Gastrocnemius medialis (tissue), 4 donors: Measurements from ENCODE around the gene COL21A1. TPM values are rescaled to one million over a fixed set of nuclear protein-coding genes. Genes with fewer than 3 reads are reported as not detected.

Source experiments
- ATAC-seq, 2 donors: fragments of 150-250 bp; one replicate each; pipeline ENCODE4 v1.9.1; 2016
- DNase-seq, 2 donors: peaks; one replicate each; pipeline ENCODE4 v3.0.0-alpha.2; 2019
- H3K27ac ChIP-seq, 4 donors: fragments of 200-600 bp; sonication (generic); 1 replicate in 1 of 4; 2 replicates in 3 of 4; pipeline ENCODE4 v1.5.1; 2016 to 2018; ENCODE audit warnings: mild to moderate bottlenecking in 2 of 4, moderate library complexity in 1 of 4
- H3K27me3 ChIP-seq, 3 donors: fragments of 200-600 bp; sonication (generic) in 2 of 3; 1 replicate in 1 of 3; 2 replicates in 2 of 3; pipeline versions ENCODE4 v1.5.1 to v1.6.0; 2016 to 2019; ENCODE audit warnings: mild to moderate bottlenecking in 1 of 3, moderate library complexity in 1 of 3
- H3K36me3 ChIP-seq, 2 donors: fragments of 200-600 bp; sonication (generic) in 1 of 2; one replicate each; pipeline ENCODE4 v1.5.1; 2017 to 2018
- H3K4me1 ChIP-seq, 2 donors: fragments of 200-600 bp; sonication (generic) in 1 of 2; one replicate each; pipeline ENCODE4 v1.5.1; 2016 to 2017; ENCODE audit warnings: mild to moderate bottlenecking in 2 of 2
- H3K4me3 ChIP-seq, 4 donors: fragments of 200-600 bp; sonication (generic) in 3 of 4; 1 replicate in 1 of 4; 2 replicates in 3 of 4; pipeline ENCODE4 v1.5.1; 2016 to 2019; ENCODE audit warnings: mild to moderate bottlenecking in 2 of 4
- H3K9me3 ChIP-seq, 3 donors: fragments of 200-600 bp; sonication (generic) in 2 of 3; 1 replicate in 1 of 3; 2 replicates in 2 of 3; pipeline ENCODE4 v1.5.1; 2016 to 2019
- CTCF ChIP-seq, 5 experiments: fragments of 450-650 bp in 3 of 5; fragments of 200-600 bp in 2 of 5; sonication (generic) in 2 of 5; IDR thresholded peaks in 4 of 5; conservative IDR thresholded peaks in 1 of 5; 1 replicate in 4 of 5; 2 replicates in 1 of 5; pipeline ENCODE4 v1.5.1; 2016 to 2019; ENCODE audit warnings: antibody characterized with exemption in 5 of 5, mild to moderate bottlenecking in 3 of 5, moderate library complexity in 3 of 5
- POLR2A ChIP-seq, 2 donors: fragments of 450-650 bp; IDR thresholded peaks; one replicate each; pipeline ENCODE4 v1.6.1; 2017; ENCODE audit warnings: antibody characterized with exemption in 2 of 2, mild to moderate bottlenecking in 2 of 2, moderate library complexity in 2 of 2
- in situ Hi-C, 4 donors: fragments of 200-750 bp; cut with MboI; loops; one replicate each; pipeline versions ENCODE4 v1.15.0 to v1.8.0; 2017; ENCODE audit warnings: low sequenced_read_pairs in 4 of 4
- intact Hi-C: fragments of 100-400 bp; cut with DNase I; formaldehyde crosslinking; loops from one replicate; pipeline ENCODE4 v1.15.1; 2023; ENCODE audit warnings: low total_unique reads
- total RNA-seq, 4 donors: library from RNA; depleted of rRNA; stranded (reverse); fragments of >200 nt; gene quantifications; one replicate each; pipeline versions ENCODE4 v1.1.0 to v1.2.3, GENCODE V29; 2016

Gene COL21A1
- total RNA-seq, 4 donors from 2014 or later: 0.19 to 1.1 (median 0.61) TPM

GRCh38 chr6:56101141-56101553, 146.2 kb downstream of the COL21A1 start:
- ATAC-seq (no peak), DNase-seq (no peak)
- H3K27ac ChIP-seq: no peak overlapping the region
- no peaks in the 10 kb centered on the region for H3K4me1 ChIP-seq
- TF ChIP-seq POLR2A (IDR thresholded peaks at IDR 0.05) (no peak), CTCF (IDR thresholded peaks at IDR 0.05 in 4 of 5, conservative IDR thresholded peaks at IDR 0.05 in 1 of 5) (no peak)
- no peaks in the 10 kb centered on the region for H3K27me3 ChIP-seq
- H3K36me3 ChIP-seq: no peaks in the 10 kb centered on the region
- in situ Hi-C loops: no loop called here
- H3K4me3 ChIP-seq: no peak overlapping the region
- H3K9me3 ChIP-seq: no peaks in the 10 kb centered on the region
- intact Hi-C loops: no loop called here

- Histone ChIP-seq H3K27ac (no peak overlapping the region), H3K27me3 (no peaks in the 10 kb centered on the region), H3K9me3 (no peaks in the 10 kb centered on the region), H3K4me1 (no peaks in the 10 kb centered on the region), H3K4me3 (no peak overlapping the region), H3K36me3 (no peaks in the 10 kb centered on the region)
- ATAC-seq: no peak
- intact Hi-C loops (no loop called here), in situ Hi-C loops (no loop called here)
- DNase-seq: no peak
- TF ChIP-seq CTCF (IDR thresholded peaks at IDR 0.05 in 4 of 5, conservative IDR thresholded peaks at IDR 0.05 in 1 of 5) (no peak), POLR2A (IDR thresholded peaks at IDR 0.05) (no peak)
These were observed 150.3 kb downstream of the COL21A1 start for GRCh38 chr6:56096946-56097621.

- ATAC-seq (no peak), DNase-seq (no peak)
- intact Hi-C loops (no loop called here), in situ Hi-C loops (no loop called here)
- H3K36me3 ChIP-seq: no peaks in the 10 kb centered on the region
- H3K9me3 ChIP-seq: no peaks in the 10 kb centered on the region
- no peaks in the 10 kb centered on the region for H3K27me3 ChIP-seq
- no peak overlapping the region for H3K27ac ChIP-seq
- H3K4me3 ChIP-seq: no peak overlapping the region
- peaks cover 0 to 3% of the 10 kb centered on the region in 2 donors for H3K4me1 ChIP-seq
- no peak for TF ChIP-seq POLR2A (IDR thresholded peaks at IDR 0.05)
- no peak for TF ChIP-seq CTCF (IDR thresholded peaks at IDR 0.05 in 4 of 5, conservative IDR thresholded peaks at IDR 0.05 in 1 of 5)
These were observed 150.8 kb downstream of the COL21A1 start for GRCh38 chr6:56096541-56096940.

- no peak for ATAC-seq
- Histone ChIP-seq H3K27ac (no peak overlapping the region), H3K36me3 (no peaks in the 10 kb centered on the region), H3K4me1 (peaks cover 0 to 8% of the 10 kb centered on the region in 2 donors), H3K9me3 (no peaks in the 10 kb centered on the region), H3K27me3 (no peaks in the 10 kb centered on the region), H3K4me3 (no peak overlapping the region)
- in situ Hi-C loops: no loop called here
- intact Hi-C loops: no loop called here
- no peak for TF ChIP-seq POLR2A (IDR thresholded peaks at IDR 0.05)
- TF ChIP-seq CTCF (IDR thresholded peaks at IDR 0.05 in 4 of 5, conservative IDR thresholded peaks at IDR 0.05 in 1 of 5): no peak
- DNase-seq: no peak
These were observed 153.6 kb downstream of the COL21A1 start for GRCh38 chr6:56093776-56094175.
